Amygdala (tissue), 56 donors: ENCODE data around the gene ROMO1.
"Not testable (repeated sequence)": the region's sequence is repeated elsewhere in the genome, so short reads cannot be mapped to it uniquely, and the experiment has no call there.

Experiments used
- DNase-seq, 56 donors: peaks; one replicate each; lab custom pipeline; 2025; lab: John Stamatoyannopoulos, UW

Gene ROMO1

DNA sequence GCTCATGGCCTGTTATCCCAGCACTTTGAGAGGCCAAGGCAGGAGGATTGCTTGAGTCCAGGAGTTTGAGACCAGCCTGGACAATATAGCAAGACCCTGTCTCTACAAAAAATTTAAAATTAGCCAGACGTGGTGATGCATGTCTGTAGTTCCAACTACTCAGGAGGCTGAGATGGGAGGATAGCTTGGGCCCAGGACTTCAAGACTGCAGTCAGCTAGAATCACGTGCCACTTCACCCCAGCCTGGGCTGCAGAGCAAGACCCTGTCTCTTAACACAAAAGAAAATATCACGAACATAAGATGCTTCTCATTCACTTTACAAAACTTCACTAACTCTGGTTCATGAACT is 45.3 kb downstream of the ROMO1 start:
- DNase-seq, result not testable (repeated sequence)
